WTC11 (cell line): ENCODE data around the gene USF2.

ENCODE experiments used
- CBFB ChIP-seq: sonication (generic); formaldehyde crosslinking; IDR thresholded peaks from 2 replicates; pipeline ENCODE4 v1.8.1; 2022; ENCODE audit warnings: mild to moderate bottlenecking, low read depth, missing genetic modification reagents
- CDX4 ChIP-seq: fragments of 250-450 bp; sonication (Bioruptor Pico); IDR thresholded peaks from 2 replicates; pipeline ENCODE4 v1.9.0; 2021; ENCODE audit warnings: moderate library complexity, mild to moderate bottlenecking, inconsistent platforms, borderline replicate concordance
- CTCF ChIP-seq: fragments of 200-600 bp; IDR thresholded peaks from 2 replicates; pipeline ENCODE4 v1.8.0; 2022; ENCODE audit warnings: antibody characterized with exemption
- ETV6 ChIP-seq: sonication (generic); formaldehyde crosslinking; IDR thresholded peaks from 2 replicates; pipeline ENCODE4 v1.8.1; 2022; ENCODE audit warnings: mild to moderate bottlenecking, missing genetic modification reagents
- FOXJ3 ChIP-seq: sonication (generic); formaldehyde crosslinking; IDR thresholded peaks from 2 replicates; pipeline ENCODE4 v1.9.0; 2021; ENCODE audit warnings: missing genetic modification reagents, mild to moderate bottlenecking, borderline replicate concordance
- JUN ChIP-seq: sonication (generic); formaldehyde crosslinking; IDR thresholded peaks from 2 replicates; pipeline ENCODE4 v1.8.0; 2023; ENCODE audit warnings: mild to moderate bottlenecking, missing genetic modification reagents
- KAT7 ChIP-seq: sonication (generic); formaldehyde crosslinking; IDR thresholded peaks from 2 replicates; pipeline ENCODE4 v1.8.1; 2023; ENCODE audit warnings: missing genetic modification reagents, mild to moderate bottlenecking, borderline replicate concordance
- MLX ChIP-seq: sonication (generic); formaldehyde crosslinking; IDR thresholded peaks from 2 replicates; pipeline ENCODE4 v1.8.1; 2023; ENCODE audit warnings: mild to moderate bottlenecking, missing genetic modification reagents, moderate library complexity
- SP1 ChIP-seq: sonication (generic); formaldehyde crosslinking; conservative IDR thresholded peaks from 2 replicates; pipeline ENCODE4 v1.8.1; 2022; ENCODE audit warnings: missing genetic modification reagents
- TEAD4 ChIP-seq: sonication (generic); formaldehyde crosslinking; IDR thresholded peaks from 2 replicates; pipeline ENCODE4 v1.8.0; 2022; ENCODE audit warnings: mild to moderate bottlenecking, missing genetic modification reagents
- TP53 ChIP-seq: sonication (generic); formaldehyde crosslinking; IDR thresholded peaks from 2 replicates; pipeline ENCODE4 v1.8.1; 2023; ENCODE audit warnings: mild to moderate bottlenecking, missing genetic modification reagents
- ZNF121 ChIP-seq: sonication (generic); formaldehyde crosslinking; IDR thresholded peaks from 2 replicates; pipeline ENCODE4 v1.8.0; 2023; ENCODE audit warnings: missing genetic modification reagents
- ZNF423 ChIP-seq: fragments of 250-450 bp; sonication (Bioruptor Pico); IDR thresholded peaks from 2 replicates; pipeline ENCODE4 v2.1.2; 2022; ENCODE audit warnings: mild to moderate bottlenecking, moderate library complexity

- no peak for TF ChIP-seq CTCF
- no peak for TF ChIP-seq JUN (CRISPR knock-in tag)
- no peak for TF ChIP-seq MLX
- no peak for TF ChIP-seq TP53 (CRISPR knock-in tag)
- TF ChIP-seq TEAD4 = no peak
- TF ChIP-seq KAT7 = no peak
- peak; percentile 61; the same call in 1 of the 2 replicates for TF ChIP-seq ZNF121 (CRISPR knock-in tag)
- TF ChIP-seq ZNF423 (CRISPR knock-in tag) = no peak
- no peak for TF ChIP-seq ETV6 (CRISPR knock-in tag)
- TF ChIP-seq FOXJ3 = no peak
- no peak; the same call in 1 of the 2 replicates for TF ChIP-seq SP1 (CRISPR knock-in tag)
- TF ChIP-seq CDX4 (CRISPR knock-in tag) = no peak
- no peak for TF ChIP-seq CBFB (CRISPR knock-in tag)
Observed at GRCh38 chr19:35247526-35248309, 21.0 kb upstream of the USF2 start.
